ENCODE data around the gene MPST. TPM values are rescaled to one million over a fixed set of nuclear protein-coding genes. Genes with fewer than 3 reads are reported as not detected.

The MPST gene
- total RNA-seq, 1 donor from 2014 or later, result 34.9 TPM

GRCh38 chr22:37032535-37033460 is 13.3 kb downstream of the MPST start:
- Mint-ChIP-seq H3K27me3 (ENCODE audit: low read depth) (no peaks in the 10 kb centered on the region), H3K36me3 (ENCODE audit: low read depth) (no peaks in the 10 kb centered on the region), H3K9me3 (no peaks in the 10 kb centered on the region)

GRCh38 chr22:37033605-37034430 is 14.3 kb downstream of the MPST start:
- Mint-ChIP-seq H3K27ac (no peak overlapping the region), H3K27me3 (ENCODE audit: low read depth) (no peaks in the 10 kb centered on the region), H3K9me3 (no peaks in the 10 kb centered on the region), H3K36me3 (ENCODE audit: low read depth) (no peaks in the 10 kb centered on the region), H3K4me3 (ENCODE audit: low read depth) (no peak overlapping the region), H3K4me1 (ENCODE audit: low read depth) (no peaks in the 10 kb centered on the region)
- intact Hi-C loops (cut with micrococcal nuclease), result no loop called here
- DNase-seq (ENCODE audit: low spot score), result no peak

More at GRCh38 chr22:37032535-37033460, 13.3 kb downstream of the MPST start:
- intact Hi-C loops (cut with micrococcal nuclease), result no loop called here
- DNase-seq (ENCODE audit: low spot score), result no peak
- Mint-ChIP-seq H3K4me1 (ENCODE audit: low read depth) (no peaks in the 10 kb centered on the region), H3K27ac (no peak overlapping the region), H3K4me3 (ENCODE audit: low read depth) (no peak overlapping the region)

GRCh38 chr22:37036655-37037377 is 17.3 kb downstream of the MPST start:
- Mint-ChIP-seq H3K27ac (no peak overlapping the region), H3K27me3 (ENCODE audit: low read depth) (no peaks in the 10 kb centered on the region), H3K36me3 (ENCODE audit: low read depth) (no peaks in the 10 kb centered on the region), H3K9me3 (no peaks in the 10 kb centered on the region), H3K4me3 (ENCODE audit: low read depth) (no peak overlapping the region), H3K4me1 (ENCODE audit: low read depth) (peaks cover 10% of the 10 kb centered on the region)
- no peak for DNase-seq (ENCODE audit: low spot score)
- intact Hi-C loops (cut with micrococcal nuclease), result no loop called here

GRCh38 chr22:37037669-37038068 is 18.1 kb downstream of the MPST start:
- DNase-seq (ENCODE audit: low spot score), result no peak
- no peaks in the 10 kb centered on the region for H3K9me3 Mint-ChIP-seq
- H3K27me3 Mint-ChIP-seq (ENCODE audit: low read depth), result no peaks in the 10 kb centered on the region
- no peak overlapping the region for H3K27ac Mint-ChIP-seq
- H3K4me1 Mint-ChIP-seq (ENCODE audit: low read depth), result peaks cover 10% of the 10 kb centered on the region
- no peaks in the 10 kb centered on the region for H3K36me3 Mint-ChIP-seq (ENCODE audit: low read depth)
- intact Hi-C loops (cut with micrococcal nuclease), result no loop called here
- H3K4me3 Mint-ChIP-seq (ENCODE audit: low read depth), result no peak overlapping the region

- Mint-ChIP-seq H3K4me1 (ENCODE audit: low read depth) (peaks cover 10% of the 10 kb centered on the region), H3K9me3 (no peaks in the 10 kb centered on the region), H3K36me3 (ENCODE audit: low read depth) (no peaks in the 10 kb centered on the region), H3K27ac (no peak overlapping the region), H3K4me3 (ENCODE audit: low read depth) (no peak overlapping the region), H3K27me3 (ENCODE audit: low read depth) (no peaks in the 10 kb centered on the region)
- intact Hi-C loops (cut with micrococcal nuclease), result no loop called here
- DNase-seq (ENCODE audit: low spot score), result no peak
These were observed 19.9 kb downstream of the MPST start for GRCh38 chr22:37039466-37039865.

GRCh38 chr22:37043209-37043827 is 23.8 kb downstream of the MPST start:
- no peak for DNase-seq (ENCODE audit: low spot score)
- H3K27ac Mint-ChIP-seq, result no peak overlapping the region
- H3K36me3 Mint-ChIP-seq (ENCODE audit: low read depth), result no peaks in the 10 kb centered on the region
- intact Hi-C loops (cut with micrococcal nuclease), result loop anchor here (10.0 kb wide), 1 partner anchor 259 kb away; no protein-coding TSS in a partner anchor
- H3K9me3 Mint-ChIP-seq, result no peaks in the 10 kb centered on the region
- H3K4me1 Mint-ChIP-seq (ENCODE audit: low read depth), result peaks cover 15% of the 10 kb centered on the region
- no peaks in the 10 kb centered on the region for H3K27me3 Mint-ChIP-seq (ENCODE audit: low read depth)
- H3K4me3 Mint-ChIP-seq (ENCODE audit: low read depth), result no peak overlapping the region

GRCh38 chr22:37043828-37044538 is 24.4 kb downstream of the MPST start:
- intact Hi-C loops (cut with micrococcal nuclease), result loop anchor here (10.0 kb wide), 1 partner anchor 259 kb away; no protein-coding TSS in a partner anchor
- H3K27me3 Mint-ChIP-seq (ENCODE audit: low read depth), result no peaks in the 10 kb centered on the region

GRCh38 chr22:37044634-37045625 is 25.4 kb downstream of the MPST start:
- intact Hi-C loops (cut with micrococcal nuclease), result loop anchor here (10.0 kb wide), 1 partner anchor 260 kb away; no protein-coding TSS in a partner anchor
- H3K36me3 Mint-ChIP-seq (ENCODE audit: low read depth), result no peaks in the 10 kb centered on the region
- H3K4me3 Mint-ChIP-seq (ENCODE audit: low read depth), result no peak overlapping the region
- H3K27me3 Mint-ChIP-seq (ENCODE audit: low read depth), result no peaks in the 10 kb centered on the region
- peaks cover 15% of the 10 kb centered on the region for H3K4me1 Mint-ChIP-seq (ENCODE audit: low read depth)
- H3K9me3 Mint-ChIP-seq, result no peaks in the 10 kb centered on the region
- DNase-seq (ENCODE audit: low spot score), result no peak
- H3K27ac Mint-ChIP-seq, result no peak overlapping the region

More at GRCh38 chr22:37043828-37044538, 24.4 kb downstream of the MPST start:
- Mint-ChIP-seq H3K27ac (no peak overlapping the region), H3K4me3 (ENCODE audit: low read depth) (no peak overlapping the region), H3K4me1 (ENCODE audit: low read depth) (peaks cover 15% of the 10 kb centered on the region), H3K9me3 (no peaks in the 10 kb centered on the region), H3K36me3 (ENCODE audit: low read depth) (no peaks in the 10 kb centered on the region)
- DNase-seq (ENCODE audit: low spot score), result peak; percentile 45

- Mint-ChIP-seq H3K9me3 (no peaks in the 10 kb centered on the region), H3K27ac (no peak overlapping the region), H3K27me3 (ENCODE audit: low read depth) (no peaks in the 10 kb centered on the region), H3K4me1 (ENCODE audit: low read depth) (peaks cover 11% of the 10 kb centered on the region), H3K4me3 (ENCODE audit: low read depth) (no peak overlapping the region), H3K36me3 (ENCODE audit: low read depth) (no peaks in the 10 kb centered on the region)
- intact Hi-C loops (cut with micrococcal nuclease), result loop anchor here (10.0 kb wide), 1 partner anchor 261 kb away; no protein-coding TSS in a partner anchor
- no peak for DNase-seq (ENCODE audit: low spot score)
These were observed 26.4 kb downstream of the MPST start for GRCh38 chr22:37045958-37046357.

GRCh38 chr22:37046589-37046988 is 27.0 kb downstream of the MPST start:
- Mint-ChIP-seq H3K27ac (no peak overlapping the region), H3K4me1 (ENCODE audit: low read depth) (peaks cover 10% of the 10 kb centered on the region), H3K27me3 (ENCODE audit: low read depth) (no peaks in the 10 kb centered on the region), H3K9me3 (no peaks in the 10 kb centered on the region), H3K36me3 (ENCODE audit: low read depth) (no peaks in the 10 kb centered on the region), H3K4me3 (ENCODE audit: low read depth) (no peak overlapping the region)
- no peak for DNase-seq (ENCODE audit: low spot score)
- intact Hi-C loops (cut with micrococcal nuclease), result loop anchor here (10.0 kb wide), 1 partner anchor 262 kb away; no protein-coding TSS in a partner anchor

- H3K36me3 Mint-ChIP-seq (ENCODE audit: low read depth), result no peaks in the 10 kb centered on the region
- H3K27ac Mint-ChIP-seq, result no peak overlapping the region
- H3K4me1 Mint-ChIP-seq (ENCODE audit: low read depth), result peaks cover 7% of the 10 kb centered on the region
- H3K9me3 Mint-ChIP-seq, result no peaks in the 10 kb centered on the region
- intact Hi-C loops (cut with micrococcal nuclease), result loop anchor here (10.0 kb wide), 1 partner anchor 262 kb away; no protein-coding TSS in a partner anchor
- no peaks in the 10 kb centered on the region for H3K27me3 Mint-ChIP-seq (ENCODE audit: low read depth)
- no peak overlapping the region for H3K4me3 Mint-ChIP-seq (ENCODE audit: low read depth)
- DNase-seq (ENCODE audit: low spot score), result no peak
These were observed 27.5 kb downstream of the MPST start for GRCh38 chr22:37047006-37047405.
